Ascending aorta (tissue), 2 donors: Measurements from ENCODE around the gene RPTOR. TPM values are rescaled to one million over a fixed set of nuclear protein-coding genes. Genes with fewer than 3 reads are reported as not detected.
"Not testable (repeated sequence)": the region's sequence is repeated elsewhere in the genome, so short reads cannot be mapped to it uniquely, and the experiment has no call there.

Experiments
- DNase-seq, 2 donors: peaks; one replicate each; pipeline ENCODE4 v3.0.0-alpha.2; 2019; ENCODE audit warnings: low spot score in 2 of 2
- H3K27ac ChIP-seq, 2 donors: fragments of 200-600 bp; sonication (generic); one replicate each; pipeline ENCODE4 v1.5.1; 2016 to 2017; ENCODE audit warnings: mild to moderate bottlenecking in 1 of 2
- H3K27me3 ChIP-seq: fragments of 200-600 bp; sonication (generic); one replicate; pipeline ENCODE4 v1.5.1; 2017
- H3K36me3 ChIP-seq, 2 donors: fragments of 200-600 bp; sonication (generic); one replicate each; pipeline ENCODE4 v1.5.1; 2016
- H3K4me1 ChIP-seq, 2 donors: fragments of 200-600 bp; sonication (generic); one replicate each; pipeline ENCODE4 v1.5.1; 2016 to 2017; ENCODE audit warnings: mild to moderate bottlenecking in 1 of 2
- H3K4me3 ChIP-seq, 2 donors: fragments of 200-600 bp; sonication (generic); one replicate each; pipeline ENCODE4 v1.5.1; 2016 to 2017; ENCODE audit warnings: mild to moderate bottlenecking in 1 of 2
- H3K9me3 ChIP-seq, 2 donors: fragments of 200-600 bp; sonication (generic); one replicate each; pipeline ENCODE4 v1.5.1; 2016
- CTCF ChIP-seq, 3 experiments: fragments of 200-600 bp in 2 of 3; fragments of 450-650 bp in 1 of 3; sonication (generic) in 2 of 3; IDR thresholded peaks; one replicate each; pipeline ENCODE4 v1.5.1; 2016 to 2019; ENCODE audit warnings: antibody characterized with exemption in 3 of 3, mild to moderate bottlenecking in 1 of 3, moderate library complexity in 1 of 3
- intact Hi-C: fragments of 100-400 bp; cut with DNase I; formaldehyde crosslinking; loops from one replicate; pipeline ENCODE4 v1.15.1; 2023
- total RNA-seq: library from RNA; depleted of rRNA; stranded (reverse); fragments of >200 nt; gene quantifications from one replicate; pipeline ENCODE4 v1.1.0, GENCODE V29; 2016

The RPTOR gene
- total RNA-seq, 1 donor from 2014 or later = 36.1 TPM

GRCh38 chr17:80793851-80794267, 249.2 kb downstream of the RPTOR start:
- H3K27me3 ChIP-seq = no peaks in the 10 kb centered on the region
- no peak for DNase-seq
- no peak for TF ChIP-seq CTCF (IDR thresholded peaks at IDR 0.05)
- H3K4me1 ChIP-seq = peaks cover 11 to 29% of the 10 kb centered on the region in 2 donors
- H3K27ac ChIP-seq = no peak overlapping the region
- intact Hi-C loops = loop anchor here (5.0 kb wide), 1 partner anchor 33 kb away; no protein-coding TSS in a partner anchor
- no peaks in the 10 kb centered on the region for H3K36me3 ChIP-seq
- no peaks in the 10 kb centered on the region for H3K9me3 ChIP-seq
- no peak overlapping the region for H3K4me3 ChIP-seq

GRCh38 chr17:80794281-80795089, 249.8 kb downstream of the RPTOR start:
- intact Hi-C loops = loop anchor here (5.0 kb wide), 1 partner anchor 33 kb away; no protein-coding TSS in a partner anchor
- Histone ChIP-seq H3K4me1 (peaks cover 11 to 25% of the 10 kb centered on the region in 2 donors), H3K27ac (no peak overlapping the region), H3K27me3 (no peaks in the 10 kb centered on the region), H3K9me3 (no peaks in the 10 kb centered on the region), H3K4me3 (no peak overlapping the region), H3K36me3 (no peaks in the 10 kb centered on the region)
- no peak for TF ChIP-seq CTCF (IDR thresholded peaks at IDR 0.05)
- DNase-seq = no peak

- Histone ChIP-seq H3K36me3 (no peaks in the 10 kb centered on the region), H3K9me3 (no peaks in the 10 kb centered on the region), H3K27ac (no peak overlapping the region), H3K4me1 (peaks cover 9 to 20% of the 10 kb centered on the region in 2 donors), H3K4me3 (no peak overlapping the region), H3K27me3 (no peaks in the 10 kb centered on the region)
- DNase-seq = no peak
- intact Hi-C loops = no loop called here
- no peak for TF ChIP-seq CTCF (IDR thresholded peaks at IDR 0.05)
Observed at GRCh38 chr17:80795090-80795580, 250.5 kb downstream of the RPTOR start.

- intact Hi-C loops = no loop called here
- Histone ChIP-seq H3K36me3 (no peaks in the 10 kb centered on the region), H3K9me3 (no peaks in the 10 kb centered on the region), H3K27ac (no peak overlapping the region), H3K4me1 (peaks cover 8 to 15% of the 10 kb centered on the region in 2 donors), H3K27me3 (no peaks in the 10 kb centered on the region), H3K4me3 (no peak overlapping the region)
- DNase-seq = no peak
- no peak for TF ChIP-seq CTCF (IDR thresholded peaks at IDR 0.05)
Observed at GRCh38 chr17:80795754-80796153, 251.1 kb downstream of the RPTOR start.

GRCh38 chr17:80796430-80796861, 251.8 kb downstream of the RPTOR start:
- no peak for DNase-seq
- Histone ChIP-seq H3K4me3 (no peak overlapping the region), H3K4me1 (peaks cover 5 to 10% of the 10 kb centered on the region in 2 donors), H3K9me3 (no peaks in the 10 kb centered on the region), H3K36me3 (no peaks in the 10 kb centered on the region), H3K27ac (no peak overlapping the region), H3K27me3 (no peaks in the 10 kb centered on the region)
- intact Hi-C loops = no loop called here
- TF ChIP-seq CTCF (IDR thresholded peaks at IDR 0.05) = no peak

GRCh38 chr17:80797222-80797621, 252.6 kb downstream of the RPTOR start:
- DNase-seq, H3K9me3 ChIP-seq, H3K27ac ChIP-seq, H3K4me1 ChIP-seq, H3K27me3 ChIP-seq, H3K36me3 ChIP-seq, H3K4me3 ChIP-seq, intact Hi-C loops: not testable (repeated sequence)
